GM23338 (cell line): ENCODE data around the gene AP5S1. TPM values are rescaled to one million over a fixed set of nuclear protein-coding genes. Genes with fewer than 3 reads are reported as not detected.

ENCODE experiments used
- ATAC-seq: fragments of 200-7000 bp; cut with Tn5 transposase; 3 replicates; pipeline ENCODE4 v1.9.1; 2020
- DNase-seq: peaks from one replicate; pipeline ENCODE4 v3.0.0-alpha.2; 2015; ENCODE audit warnings: low spot score
- H2AFZ ChIP-seq: fragments of 200-600 bp; sonication (generic); 2 replicates; pipeline ENCODE4 v1.8.0; 2016; ENCODE audit warnings: antibody characterized with exemption, mild to moderate bottlenecking, moderate library complexity
- H3F3A ChIP-seq: fragments of 200-600 bp; sonication (generic); replicated peaks from 2 replicates; pipeline ENCODE4 v1.8.0; 2017; ENCODE audit warnings: antibody characterized with exemption, mixed run types, low read depth
- H3K27ac ChIP-seq: fragments of 200-600 bp; sonication (generic); 2 replicates; pipeline ENCODE4 v1.6.1; 2016; ENCODE audit warnings: low read depth
- H3K27me3 ChIP-seq: fragments of 200-600 bp; sonication (generic); 2 replicates; pipeline ENCODE4 v1.8.0; 2016; ENCODE audit warnings: mild to moderate bottlenecking, mixed run types, moderate library complexity; ENCODE audit not compliant: insufficient read depth
- H3K36me3 ChIP-seq: fragments of 200-600 bp; sonication (generic); 2 replicates; pipeline ENCODE4 v1.8.0; 2016; ENCODE audit warnings: mild to moderate bottlenecking; ENCODE audit not compliant: insufficient read depth
- H3K4me1 ChIP-seq: fragments of 200-600 bp; sonication (generic); 2 replicates; pipeline ENCODE4 v1.8.0; 2016; ENCODE audit warnings: mild to moderate bottlenecking, moderate library complexity; ENCODE audit not compliant: insufficient read depth
- H3K4me2 ChIP-seq: fragments of 200-600 bp; sonication (generic); 2 replicates; pipeline ENCODE4 v1.7.1; 2017; ENCODE audit warnings: mixed run types
- H3K4me3 ChIP-seq: fragments of 200-600 bp; sonication (generic); 2 replicates; pipeline ENCODE4 v1.6.1; 2016; ENCODE audit warnings: mixed run types
- H3K79me2 ChIP-seq: fragments of 200-600 bp; sonication (generic); replicated peaks from 2 replicates; pipeline ENCODE4 v1.8.0; 2017; ENCODE audit warnings: mild to moderate bottlenecking; ENCODE audit not compliant: insufficient read depth
- H3K9me2 ChIP-seq: fragments of 200-600 bp; sonication (generic); 2 replicates; pipeline ENCODE4 v1.8.0; 2017; ENCODE audit not compliant: insufficient read depth
- H4K20me1 ChIP-seq: fragments of 200-600 bp; sonication (generic); replicated peaks from 2 replicates; pipeline ENCODE4 v1.8.0; 2017; ENCODE audit warnings: mild to moderate bottlenecking; ENCODE audit not compliant: insufficient read depth
- H3K27ac Mint-ChIP-seq: 2 replicates; pipeline ENCODE4 v1.8.0; 2020; ENCODE audit warnings: inconsistent platforms, mild to moderate bottlenecking, moderate library complexity, mixed read lengths
- H3K27me3 Mint-ChIP-seq: 3 replicates; pipeline ENCODE4 v1.8.0; 2022; ENCODE audit warnings: low read depth, mild to moderate bottlenecking, moderate library complexity, mixed read lengths, inconsistent platforms; ENCODE audit not compliant: insufficient read depth, poor library complexity
- H3K36me3 Mint-ChIP-seq: 3 replicates; pipeline ENCODE4 v1.8.0; 2021; ENCODE audit warnings: low read depth, mild to moderate bottlenecking, inconsistent platforms, moderate library complexity, mixed read lengths
- H3K4me1 Mint-ChIP-seq: 3 replicates; pipeline ENCODE4 v1.8.0; 2020; ENCODE audit warnings: mild to moderate bottlenecking, inconsistent platforms, mixed read lengths
- H3K4me3 Mint-ChIP-seq: 3 replicates; pipeline ENCODE4 v1.8.0; 2021; ENCODE audit warnings: moderate library complexity, mild to moderate bottlenecking, inconsistent platforms, mixed read lengths
- H3K9me3 Mint-ChIP-seq: 3 replicates; pipeline ENCODE4 v1.8.0; 2020; ENCODE audit warnings: moderate library complexity, mild to moderate bottlenecking, inconsistent platforms, mixed read lengths
- CREB1 ChIP-seq: fragments of 250-450 bp; sonication (Bioruptor Pico); IDR thresholded peaks from 2 replicates; pipeline ENCODE4 v1.5.0; 2020; ENCODE audit warnings: low read depth, mild to moderate bottlenecking, moderate library complexity
- EZH2phosphoT487 ChIP-seq: fragments of 200-600 bp; sonication (generic); IDR thresholded peaks from one replicate; pipeline ENCODE4 v1.8.1; 2018; ENCODE audit warnings: antibody characterized with exemption; ENCODE audit not compliant: unreplicated experiment
- JUNB ChIP-seq: IDR thresholded peaks from one replicate; pipeline ENCODE4 v1.6.1; 2016; ENCODE audit warnings: antibody characterized with exemption; ENCODE audit not compliant: unreplicated experiment
- NANOG ChIP-seq: IDR thresholded peaks from 2 replicates; pipeline ENCODE4 v1.6.1; 2016; ENCODE audit warnings: antibody characterized with exemption, borderline replicate concordance
- POLR2AphosphoS5 ChIP-seq: IDR thresholded peaks from 2 replicates; pipeline ENCODE4 v1.6.1; 2016; ENCODE audit warnings: antibody characterized with exemption, low read depth
- ZNF114 ChIP-seq: fragments of 250-450 bp; sonication (Bioruptor Pico); IDR thresholded peaks from 2 replicates; pipeline ENCODE4 v1.5.0; 2020; ENCODE audit warnings: mild to moderate bottlenecking, moderate library complexity
- ZNF331 ChIP-seq: fragments of 250-450 bp; sonication (Bioruptor Pico); IDR thresholded peaks from 2 replicates; pipeline ENCODE4 v1.5.0; 2020; ENCODE audit warnings: low read depth, mild to moderate bottlenecking, moderate library complexity
- polyA plus RNA-seq: library from polyadenylated mRNA; unstranded; fragments of >200 nt; fragmentation: Nextera tagmentation; extraction: Ambion mirVana; gene quantifications from 2 replicates; pipeline ENCODE4 v1.2.1, GENCODE V29; 2016
- total RNA-seq: library from RNA; depleted of rRNA; stranded (reverse); fragments of >200 nt; shearing (Covaris generic); gene quantifications from 2 replicates; pipeline ENCODE4 v1.2.3, GENCODE V29; 2014
- TF ChIP-seq, protein P1 (sequence below), 2 experiments: fragments of 200-600 bp in 1 of 2; sonication (generic) in 1 of 2; conservative IDR thresholded peaks; 2 replicates each; pipeline versions ENCODE4 v1.5.1 to v1.6.1; 2016 to 2017; ENCODE audit warnings: antibody characterized with exemption in 2 of 2, low read depth in 2 of 2, mild to moderate bottlenecking in 2 of 2, moderate library complexity in 1 of 2
- TF ChIP-seq, protein P2 (sequence below): fragments of 250-450 bp; sonication (Bioruptor Pico); IDR thresholded peaks from 2 replicates; pipeline ENCODE4 v1.5.0; 2020; ENCODE audit warnings: mild to moderate bottlenecking, moderate library complexity
- TF ChIP-seq, protein P3 (sequence below): IDR thresholded peaks from 2 replicates; pipeline ENCODE4 v1.6.1; 2016; ENCODE audit warnings: antibody characterized with exemption

AP5S1 gene
- total and polyA plus RNA-seq, 2 experiments from 2014 or later, result 1.8 to 2.8 TPM

DNA sequence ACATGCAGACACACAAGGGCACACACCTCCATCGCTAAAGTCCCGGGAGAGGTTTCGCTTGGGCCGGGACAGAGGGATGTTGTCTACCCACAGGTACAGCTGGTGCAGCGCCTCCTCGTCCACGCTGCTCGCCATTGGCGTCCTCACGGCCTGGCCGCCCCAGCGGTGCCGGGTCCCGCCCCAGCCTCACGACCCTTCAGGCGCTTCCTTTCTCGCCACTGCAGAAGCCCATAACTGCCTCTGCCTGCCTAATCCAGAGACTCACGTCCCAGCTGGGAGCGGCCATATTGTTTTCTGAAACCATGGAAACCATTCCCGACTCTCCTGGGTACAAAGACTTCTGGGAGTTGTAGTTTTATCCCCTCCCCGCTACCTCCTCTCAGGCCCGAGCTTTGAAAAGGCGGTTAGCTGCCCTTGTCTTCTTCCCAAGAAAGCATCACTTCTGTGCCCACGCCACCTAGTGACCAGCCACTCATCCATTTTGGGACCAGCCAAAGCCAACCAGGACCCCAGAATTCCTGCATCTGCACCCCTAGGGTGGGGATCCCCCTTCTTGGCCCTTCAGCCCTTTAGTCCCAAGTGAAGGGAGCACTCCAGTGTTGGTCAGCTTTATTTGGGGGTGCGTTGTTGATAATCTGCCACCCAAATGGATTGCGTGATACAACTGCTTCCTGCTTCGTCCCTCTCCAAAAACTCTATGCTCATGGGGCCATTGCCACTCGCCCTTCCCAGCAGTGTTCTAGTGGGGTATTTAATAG, 39.0 kb upstream of the AP5S1 start, which contains the start of gene SPEF1 (continued):
- TF ChIP-seq, protein P1, sequence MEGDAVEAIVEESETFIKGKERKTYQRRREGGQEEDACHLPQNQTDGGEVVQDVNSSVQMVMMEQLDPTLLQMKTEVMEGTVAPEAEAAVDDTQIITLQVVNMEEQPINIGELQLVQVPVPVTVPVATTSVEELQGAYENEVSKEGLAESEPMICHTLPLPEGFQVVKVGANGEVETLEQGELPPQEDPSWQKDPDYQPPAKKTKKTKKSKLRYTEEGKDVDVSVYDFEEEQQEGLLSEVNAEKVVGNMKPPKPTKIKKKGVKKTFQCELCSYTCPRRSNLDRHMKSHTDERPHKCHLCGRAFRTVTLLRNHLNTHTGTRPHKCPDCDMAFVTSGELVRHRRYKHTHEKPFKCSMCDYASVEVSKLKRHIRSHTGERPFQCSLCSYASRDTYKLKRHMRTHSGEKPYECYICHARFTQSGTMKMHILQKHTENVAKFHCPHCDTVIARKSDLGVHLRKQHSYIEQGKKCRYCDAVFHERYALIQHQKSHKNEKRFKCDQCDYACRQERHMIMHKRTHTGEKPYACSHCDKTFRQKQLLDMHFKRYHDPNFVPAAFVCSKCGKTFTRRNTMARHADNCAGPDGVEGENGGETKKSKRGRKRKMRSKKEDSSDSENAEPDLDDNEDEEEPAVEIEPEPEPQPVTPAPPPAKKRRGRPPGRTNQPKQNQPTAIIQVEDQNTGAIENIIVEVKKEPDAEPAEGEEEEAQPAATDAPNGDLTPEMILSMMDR (conservative IDR thresholded peaks at IDR 0.05; ENCODE audit: low read depth in 2 of 2), result peak; percentile 59 to 76
- TF ChIP-seq, protein P2, sequence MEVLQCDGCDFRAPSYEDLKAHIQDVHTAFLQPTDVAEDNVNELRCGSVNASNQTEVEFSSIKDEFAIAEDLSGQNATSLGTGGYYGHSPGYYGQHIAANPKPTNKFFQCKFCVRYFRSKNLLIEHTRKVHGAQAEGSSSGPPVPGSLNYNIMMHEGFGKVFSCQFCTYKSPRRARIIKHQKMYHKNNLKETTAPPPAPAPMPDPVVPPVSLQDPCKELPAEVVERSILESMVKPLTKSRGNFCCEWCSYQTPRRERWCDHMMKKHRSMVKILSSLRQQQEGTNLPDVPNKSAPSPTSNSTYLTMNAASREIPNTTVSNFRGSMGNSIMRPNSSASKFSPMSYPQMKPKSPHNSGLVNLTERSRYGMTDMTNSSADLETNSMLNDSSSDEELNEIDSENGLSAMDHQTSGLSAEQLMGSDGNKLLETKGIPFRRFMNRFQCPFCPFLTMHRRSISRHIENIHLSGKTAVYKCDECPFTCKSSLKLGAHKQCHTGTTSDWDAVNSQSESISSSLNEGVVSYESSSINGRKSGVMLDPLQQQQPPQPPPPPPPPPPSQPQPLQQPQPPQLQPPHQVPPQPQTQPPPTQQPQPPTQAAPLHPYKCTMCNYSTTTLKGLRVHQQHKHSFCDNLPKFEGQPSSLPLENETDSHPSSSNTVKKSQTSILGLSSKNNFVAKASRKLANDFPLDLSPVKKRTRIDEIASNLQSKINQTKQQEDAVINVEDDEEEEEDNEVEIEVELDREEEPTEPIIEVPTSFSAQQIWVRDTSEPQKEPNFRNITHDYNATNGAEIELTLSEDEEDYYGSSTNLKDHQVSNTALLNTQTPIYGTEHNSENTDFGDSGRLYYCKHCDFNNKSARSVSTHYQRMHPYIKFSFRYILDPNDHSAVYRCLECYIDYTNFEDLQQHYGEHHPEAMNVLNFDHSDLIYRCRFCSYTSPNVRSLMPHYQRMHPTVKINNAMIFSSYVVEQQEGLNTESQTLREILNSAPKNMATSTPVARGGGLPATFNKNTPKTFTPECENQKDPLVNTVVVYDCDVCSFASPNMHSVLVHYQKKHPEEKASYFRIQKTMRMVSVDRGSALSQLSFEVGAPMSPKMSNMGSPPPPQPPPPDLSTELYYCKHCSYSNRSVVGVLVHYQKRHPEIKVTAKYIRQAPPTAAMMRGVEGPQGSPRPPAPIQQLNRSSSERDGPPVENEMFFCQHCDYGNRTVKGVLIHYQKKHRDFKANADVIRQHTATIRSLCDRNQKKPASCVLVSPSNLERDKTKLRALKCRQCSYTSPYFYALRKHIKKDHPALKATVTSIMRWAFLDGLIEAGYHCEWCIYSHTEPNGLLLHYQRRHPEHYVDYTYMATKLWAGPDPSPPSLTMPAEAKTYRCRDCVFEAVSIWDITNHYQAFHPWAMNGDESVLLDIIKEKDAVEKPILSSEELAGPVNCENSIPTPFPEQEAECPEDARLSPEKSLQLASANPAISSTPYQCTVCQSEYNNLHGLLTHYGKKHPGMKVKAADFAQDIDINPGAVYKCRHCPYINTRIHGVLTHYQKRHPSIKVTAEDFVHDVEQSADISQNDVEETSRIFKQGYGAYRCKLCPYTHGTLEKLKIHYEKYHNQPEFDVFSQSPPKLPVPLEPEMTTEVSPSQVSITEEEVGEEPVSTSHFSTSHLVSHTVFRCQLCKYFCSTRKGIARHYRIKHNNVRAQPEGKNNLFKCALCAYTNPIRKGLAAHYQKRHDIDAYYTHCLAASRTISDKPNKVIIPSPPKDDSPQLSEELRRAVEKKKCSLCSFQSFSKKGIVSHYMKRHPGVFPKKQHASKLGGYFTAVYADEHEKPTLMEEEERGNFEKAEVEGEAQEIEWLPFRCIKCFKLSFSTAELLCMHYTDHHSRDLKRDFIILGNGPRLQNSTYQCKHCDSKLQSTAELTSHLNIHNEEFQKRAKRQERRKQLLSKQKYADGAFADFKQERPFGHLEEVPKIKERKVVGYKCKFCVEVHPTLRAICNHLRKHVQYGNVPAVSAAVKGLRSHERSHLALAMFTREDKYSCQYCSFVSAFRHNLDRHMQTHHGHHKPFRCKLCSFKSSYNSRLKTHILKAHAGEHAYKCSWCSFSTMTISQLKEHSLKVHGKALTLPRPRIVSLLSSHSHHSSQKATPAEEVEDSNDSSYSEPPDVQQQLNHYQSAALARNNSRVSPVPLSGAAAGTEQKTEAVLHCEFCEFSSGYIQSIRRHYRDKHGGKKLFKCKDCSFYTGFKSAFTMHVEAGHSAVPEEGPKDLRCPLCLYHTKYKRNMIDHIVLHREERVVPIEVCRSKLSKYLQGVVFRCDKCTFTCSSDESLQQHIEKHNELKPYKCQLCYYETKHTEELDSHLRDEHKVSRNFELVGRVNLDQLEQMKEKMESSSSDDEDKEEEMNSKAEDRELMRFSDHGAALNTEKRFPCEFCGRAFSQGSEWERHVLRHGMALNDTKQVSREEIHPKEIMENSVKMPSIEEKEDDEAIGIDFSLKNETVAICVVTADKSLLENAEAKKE (CRISPR knock-in tag), result no peak

DNA sequence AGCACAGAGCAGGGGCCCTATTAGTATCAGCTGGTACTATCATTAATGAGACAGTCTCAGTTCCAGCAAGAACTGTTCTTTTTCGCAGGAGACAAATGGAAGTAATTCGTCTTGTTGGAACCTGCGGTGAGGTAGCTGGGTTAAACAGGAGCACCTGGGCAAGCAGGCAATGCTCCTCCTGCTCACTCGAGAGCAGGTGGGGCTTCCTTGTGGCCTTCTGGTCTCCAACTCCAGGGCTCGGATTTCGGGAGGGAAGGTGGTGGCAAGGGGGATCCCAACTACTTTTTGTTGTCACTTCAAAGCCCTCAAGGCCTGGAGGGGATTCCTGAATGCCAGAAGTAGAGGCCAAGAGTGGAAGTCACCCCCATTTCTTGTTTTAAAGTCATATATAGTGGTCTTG, 37.8 kb upstream of the AP5S1 start:
- ATAC-seq (no peak), DNase-seq (no peak)
- Histone ChIP-seq H3K9me2 (no peaks in the 10 kb centered on the region), H3K36me3 (no peaks in the 10 kb centered on the region), H3K4me3 (no peak overlapping the region), H2AFZ (no peak overlapping the region), H3K4me1 (peaks cover 13% of the 10 kb centered on the region; the same call in 1 of the 2 replicates), H3K79me2 (no peaks in the 10 kb centered on the region; the same call in 1 of the 2 replicates), H3F3A (peaks cover 7% of the 10 kb centered on the region; the same call in 1 of the 2 replicates), H3K27ac (no peak overlapping the region), H3K27me3 (peaks cover 44% of the 10 kb centered on the region), H4K20me1 (peaks cover 25% of the 10 kb centered on the region), H3K4me2 (no peak overlapping the region)
- H3K36me3 Mint-ChIP-seq, result peaks cover 6% of the 10 kb centered on the region
- H3K4me3 Mint-ChIP-seq, result no peak overlapping the region
- H3K9me3 Mint-ChIP-seq, result no peaks in the 10 kb centered on the region
- H3K27ac Mint-ChIP-seq, result no peak overlapping the region
- H3K4me1 Mint-ChIP-seq, result peaks cover 30% of the 10 kb centered on the region
- peaks cover 25% of the 10 kb centered on the region for H3K27me3 Mint-ChIP-seq
- no peak for TF ChIP-seq ZNF114 (CRISPR knock-in tag)
- TF ChIP-seq NANOG, result no peak
- TF ChIP-seq, protein P3, sequence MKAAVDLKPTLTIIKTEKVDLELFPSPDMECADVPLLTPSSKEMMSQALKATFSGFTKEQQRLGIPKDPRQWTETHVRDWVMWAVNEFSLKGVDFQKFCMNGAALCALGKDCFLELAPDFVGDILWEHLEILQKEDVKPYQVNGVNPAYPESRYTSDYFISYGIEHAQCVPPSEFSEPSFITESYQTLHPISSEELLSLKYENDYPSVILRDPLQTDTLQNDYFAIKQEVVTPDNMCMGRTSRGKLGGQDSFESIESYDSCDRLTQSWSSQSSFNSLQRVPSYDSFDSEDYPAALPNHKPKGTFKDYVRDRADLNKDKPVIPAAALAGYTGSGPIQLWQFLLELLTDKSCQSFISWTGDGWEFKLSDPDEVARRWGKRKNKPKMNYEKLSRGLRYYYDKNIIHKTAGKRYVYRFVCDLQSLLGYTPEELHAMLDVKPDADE, result no peak
- TF ChIP-seq ZNF331 (CRISPR knock-in tag), result no peak
- no peak for TF ChIP-seq POLR2AphosphoS5
- TF ChIP-seq CREB1 (CRISPR knock-in tag), result no peak
- no peak for TF ChIP-seq JUNB
- TF ChIP-seq EZH2phosphoT487, result no peak
- TF ChIP-seq, protein P1 (conservative IDR thresholded peaks at IDR 0.05; ENCODE audit: low read depth in 2 of 2), result no peak
